Measurements from ENCODE around the gene LAD1.

LAD1 gene

DNA sequence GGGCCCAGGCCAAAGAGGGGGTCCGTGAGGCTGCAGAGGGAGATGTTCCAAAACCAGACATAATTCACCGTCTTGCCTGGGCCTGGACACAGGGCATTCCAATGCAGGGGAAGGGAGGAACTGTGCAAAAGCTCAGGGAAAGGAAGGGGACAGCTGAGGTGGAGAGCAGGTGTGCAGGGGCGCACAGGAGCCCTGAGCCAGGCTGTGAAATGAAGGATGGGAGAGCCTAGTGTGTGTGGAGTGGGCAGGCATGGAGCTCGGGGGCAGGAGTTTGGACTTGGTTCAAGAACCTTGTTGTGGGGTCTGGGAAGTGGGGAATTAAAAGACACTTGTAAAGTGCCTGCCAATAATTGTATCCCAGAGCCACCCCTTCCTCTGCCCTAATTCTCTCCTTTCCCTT is 20.1 kb upstream of the LAD1 start:
- Histone ChIP-seq H3K9me3 (ENCODE audit: control insufficient read depth, low read length) (peaks cover 5% of the 10 kb centered on the region), H3K4me3 (ENCODE audit: extremely low read depth, insufficient read depth, low read length, poor library complexity, severe bottlenecking) (no peak overlapping the region), H3K27ac (ENCODE audit: low read depth, low read length, severe bottlenecking) (no peak overlapping the region), H3K4me1 (ENCODE audit: control insufficient read depth, insufficient read depth, low read length, poor library complexity, severe bottlenecking) (peaks cover 10% of the 10 kb centered on the region), H3K36me3 (ENCODE audit: control insufficient read depth, insufficient read depth, low read length) (no peaks in the 10 kb centered on the region)
- WGBS, 2 experiments (ENCODE audit: insufficient coverage in 2 of 2) = 90 to 97% methylated on average over 3 of the region's 4 CpGs

DNA sequence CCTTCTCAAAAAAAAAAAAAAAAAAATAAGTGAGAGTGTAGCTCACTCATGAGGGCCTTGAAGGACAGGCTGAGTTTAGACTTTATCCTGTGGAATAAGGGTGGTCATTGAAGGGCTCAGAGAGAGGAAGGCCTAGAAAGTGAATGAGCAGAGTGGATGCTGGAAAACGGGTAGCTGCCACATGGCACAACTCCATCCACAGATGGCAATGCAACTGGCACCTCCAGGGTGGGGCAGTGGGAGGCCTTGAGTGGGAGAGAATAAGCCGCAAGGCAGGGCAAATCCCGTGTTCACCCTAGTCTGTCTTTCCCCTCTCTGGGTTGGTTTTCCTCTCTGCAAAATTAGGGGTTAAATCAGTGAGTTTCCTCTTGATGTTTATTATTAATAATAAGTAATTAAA is 19.3 kb upstream of the LAD1 start:
- WGBS, 2 experiments (ENCODE audit: insufficient coverage in 2 of 2) = 88% methylated on average over 1 of the region's 3 CpGs; no CpG with 5 or more reads in 1 of the 2 experiments
- Histone ChIP-seq H3K4me3 (ENCODE audit: extremely low read depth, insufficient read depth, low read length, poor library complexity, severe bottlenecking) (no peak overlapping the region), H3K36me3 (ENCODE audit: control insufficient read depth, insufficient read depth, low read length) (no peaks in the 10 kb centered on the region), H3K4me1 (ENCODE audit: control insufficient read depth, insufficient read depth, low read length, poor library complexity, severe bottlenecking) (peaks cover 10% of the 10 kb centered on the region), H3K9me3 (ENCODE audit: control insufficient read depth, low read length) (peaks cover 5% of the 10 kb centered on the region), H3K27ac (ENCODE audit: low read depth, low read length, severe bottlenecking) (no peak overlapping the region)

- Histone ChIP-seq H3K4me3 (ENCODE audit: extremely low read depth, insufficient read depth, low read length, poor library complexity, severe bottlenecking) (no peak overlapping the region), H3K9me3 (ENCODE audit: control insufficient read depth, low read length) (peaks cover 5% of the 10 kb centered on the region), H3K4me1 (ENCODE audit: control insufficient read depth, insufficient read depth, low read length, poor library complexity, severe bottlenecking) (no peaks in the 10 kb centered on the region), H3K27ac (ENCODE audit: low read depth, low read length, severe bottlenecking) (no peak overlapping the region), H3K36me3 (ENCODE audit: control insufficient read depth, insufficient read depth, low read length) (no peaks in the 10 kb centered on the region)
- 91 to 93% methylated on average over 11 to 14 of the region's 15 CpGs for WGBS, 2 experiments (ENCODE audit: insufficient coverage in 2 of 2)
These were observed 15.1 kb upstream of the LAD1 start for GRCh38 chr1:201414051-201414738.

DNA sequence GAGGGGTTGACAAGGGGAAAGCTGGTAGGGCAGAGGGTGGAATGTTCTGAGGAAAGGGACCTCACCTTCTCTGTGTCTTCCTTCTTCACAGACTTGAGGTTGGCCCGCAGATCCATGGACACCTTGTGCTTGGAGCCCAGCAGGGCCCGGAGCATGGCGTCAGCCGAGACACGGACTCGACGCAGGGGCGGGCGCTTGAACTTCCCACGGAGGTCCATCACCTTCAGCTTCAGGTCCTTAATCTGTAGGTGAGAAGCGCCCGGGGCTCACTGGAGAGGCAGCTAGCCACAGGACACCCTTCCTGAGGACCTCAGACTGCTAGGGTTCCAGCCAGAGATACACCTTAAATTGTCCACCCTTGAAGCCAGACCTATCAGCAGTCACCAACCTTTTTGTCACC is 12.2 kb upstream of the LAD1 start:
- Histone ChIP-seq H3K4me3 (ENCODE audit: extremely low read depth, insufficient read depth, low read length, poor library complexity, severe bottlenecking) (no peak overlapping the region), H3K4me1 (ENCODE audit: control insufficient read depth, insufficient read depth, low read length, poor library complexity, severe bottlenecking) (no peaks in the 10 kb centered on the region), H3K27ac (ENCODE audit: low read depth, low read length, severe bottlenecking) (no peak overlapping the region), H3K9me3 (ENCODE audit: control insufficient read depth, low read length) (peaks cover 5% of the 10 kb centered on the region), H3K36me3 (ENCODE audit: control insufficient read depth, insufficient read depth, low read length) (no peaks in the 10 kb centered on the region)
- 97 to 100% methylated on average over 9 to 12 of the region's 12 CpGs for WGBS, 2 experiments (ENCODE audit: insufficient coverage in 2 of 2)

DNA sequence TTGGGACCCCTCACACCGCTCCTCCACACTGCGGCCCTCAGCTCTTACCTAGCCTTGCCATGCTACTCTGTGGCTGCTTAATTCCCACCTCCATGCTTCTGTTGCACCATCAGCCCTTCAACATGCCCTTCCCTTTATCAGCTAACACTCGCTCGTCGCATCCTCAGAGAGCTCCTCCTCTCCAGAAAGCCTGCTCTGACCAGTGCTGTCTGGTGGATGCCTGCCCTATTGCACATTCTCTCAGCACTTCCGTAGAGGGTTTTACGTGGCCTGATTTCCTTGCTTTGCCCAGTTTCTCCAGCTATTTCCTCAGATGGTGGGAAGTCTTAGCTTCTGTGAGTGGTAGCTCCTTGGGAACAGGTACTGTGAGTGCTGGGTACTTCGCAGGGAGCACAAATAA is 10.3 kb upstream of the LAD1 start:
- Histone ChIP-seq H3K4me3 (ENCODE audit: extremely low read depth, insufficient read depth, low read length, poor library complexity, severe bottlenecking) (no peak overlapping the region), H3K4me1 (ENCODE audit: control insufficient read depth, insufficient read depth, low read length, poor library complexity, severe bottlenecking) (peaks cover 3% of the 10 kb centered on the region), H3K36me3 (ENCODE audit: control insufficient read depth, insufficient read depth, low read length) (no peaks in the 10 kb centered on the region), H3K9me3 (ENCODE audit: control insufficient read depth, low read length) (no peaks in the 10 kb centered on the region), H3K27ac (ENCODE audit: low read depth, low read length, severe bottlenecking) (no peak overlapping the region)
- 77 to 86% methylated on average over 8 of the region's 8 CpGs for WGBS, 2 experiments (ENCODE audit: insufficient coverage in 2 of 2)

DNA sequence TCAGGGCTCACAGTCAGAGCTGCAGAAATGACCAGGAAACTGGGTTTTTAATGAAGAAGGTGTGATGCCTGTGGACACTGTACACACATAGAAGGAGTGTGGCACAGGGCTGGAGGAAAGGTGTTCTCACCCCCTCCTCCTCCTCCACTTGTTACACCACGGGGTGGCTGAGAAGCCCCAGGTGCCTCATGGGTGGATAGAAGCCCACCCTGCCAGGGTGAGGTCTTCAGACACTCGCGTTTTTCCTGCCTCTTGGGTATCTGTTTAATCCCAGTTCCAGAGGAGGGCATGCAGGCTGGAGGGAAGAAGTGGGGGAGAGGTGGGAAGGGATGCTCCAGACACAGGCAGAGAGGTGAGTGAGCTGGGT is 9.7 kb upstream of the LAD1 start:
- H3K4me3 ChIP-seq (ENCODE audit: extremely low read depth, insufficient read depth, low read length, poor library complexity, severe bottlenecking) = no peak overlapping the region
- WGBS, 2 experiments (ENCODE audit: insufficient coverage in 2 of 2) = 64 to 100% methylated on average over 1 to 2 of the region's 3 CpGs
- no peaks in the 10 kb centered on the region for H3K36me3 ChIP-seq (ENCODE audit: control insufficient read depth, insufficient read depth, low read length)
- H3K4me1 ChIP-seq (ENCODE audit: control insufficient read depth, insufficient read depth, low read length, poor library complexity, severe bottlenecking) = peaks cover 3% of the 10 kb centered on the region
- H3K9me3 ChIP-seq (ENCODE audit: control insufficient read depth, low read length) = no peaks in the 10 kb centered on the region
- no peak overlapping the region for H3K27ac ChIP-seq (ENCODE audit: low read depth, low read length, severe bottlenecking)

DNA sequence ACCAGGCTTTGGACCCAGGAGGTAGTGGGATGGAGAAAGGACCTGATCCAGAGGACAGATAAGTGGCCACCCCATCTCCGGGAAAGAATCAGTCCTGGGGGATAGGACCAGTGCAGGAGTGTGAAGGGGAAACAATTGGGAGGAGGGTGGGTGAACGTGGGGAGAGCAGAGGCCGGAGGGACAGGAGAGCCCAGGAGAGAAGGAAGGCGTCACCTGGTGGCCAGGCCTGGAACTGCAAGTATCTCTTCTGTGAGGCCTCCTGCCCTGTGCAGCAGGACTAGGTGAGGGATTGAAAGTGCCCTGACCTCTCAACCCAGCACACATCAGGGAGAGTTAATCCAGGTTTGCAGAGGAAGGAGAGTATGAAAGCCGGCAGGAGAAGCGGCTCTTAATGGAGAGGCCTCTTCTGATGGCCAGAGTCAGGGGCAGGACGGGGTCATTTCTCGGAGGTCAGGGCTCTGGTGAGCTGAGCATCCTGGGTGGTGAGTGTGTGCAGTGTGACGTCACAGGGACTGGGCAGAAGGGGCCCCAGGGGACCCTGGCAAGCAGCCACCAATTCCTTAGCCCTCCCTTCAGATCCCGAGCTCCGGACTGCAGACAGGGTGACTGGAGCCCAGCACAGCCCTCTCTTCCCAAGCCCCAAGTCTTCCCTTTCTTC is 9.2 kb upstream of the LAD1 start:
- no peak overlapping the region for H3K4me3 ChIP-seq (ENCODE audit: extremely low read depth, insufficient read depth, low read length, poor library complexity, severe bottlenecking)
- no peak overlapping the region for H3K27ac ChIP-seq (ENCODE audit: low read depth, low read length, severe bottlenecking)
- peaks cover 3% of the 10 kb centered on the region for H3K4me1 ChIP-seq (ENCODE audit: control insufficient read depth, insufficient read depth, low read length, poor library complexity, severe bottlenecking)
- H3K9me3 ChIP-seq (ENCODE audit: control insufficient read depth, low read length) = no peaks in the 10 kb centered on the region
- no peaks in the 10 kb centered on the region for H3K36me3 ChIP-seq (ENCODE audit: control insufficient read depth, insufficient read depth, low read length)
- 44 to 58% methylated on average over 5 to 8 of the region's 11 CpGs for WGBS, 2 experiments (ENCODE audit: insufficient coverage in 2 of 2)

GRCh38 chr1:201406831-201407406 is 7.8 kb upstream of the LAD1 start:
- Histone ChIP-seq H3K9me3 (ENCODE audit: control insufficient read depth, low read length) (no peaks in the 10 kb centered on the region), H3K27ac (ENCODE audit: low read depth, low read length, severe bottlenecking) (no peak overlapping the region), H3K4me1 (ENCODE audit: control insufficient read depth, insufficient read depth, low read length, poor library complexity, severe bottlenecking) (peaks cover 3% of the 10 kb centered on the region), H3K36me3 (ENCODE audit: control insufficient read depth, insufficient read depth, low read length) (no peaks in the 10 kb centered on the region), H3K4me3 (ENCODE audit: extremely low read depth, insufficient read depth, low read length, poor library complexity, severe bottlenecking) (no peak overlapping the region)
- 85 to 96% methylated on average over 5 to 8 of the region's 8 CpGs for WGBS, 2 experiments (ENCODE audit: insufficient coverage in 2 of 2)

GRCh38 chr1:201405484-201405831 is 6.3 kb upstream of the LAD1 start:
- WGBS, 2 experiments (ENCODE audit: insufficient coverage in 2 of 2) = 79 to 82% methylated on average over 6 to 10 of the region's 10 CpGs
- Histone ChIP-seq H3K4me3 (ENCODE audit: extremely low read depth, insufficient read depth, low read length, poor library complexity, severe bottlenecking) (no peak overlapping the region), H3K36me3 (ENCODE audit: control insufficient read depth, insufficient read depth, low read length) (no peaks in the 10 kb centered on the region), H3K9me3 (ENCODE audit: control insufficient read depth, low read length) (no peaks in the 10 kb centered on the region), H3K4me1 (ENCODE audit: control insufficient read depth, insufficient read depth, low read length, poor library complexity, severe bottlenecking) (peaks cover 3% of the 10 kb centered on the region), H3K27ac (ENCODE audit: low read depth, low read length, severe bottlenecking) (no peak overlapping the region)

- H3K27ac ChIP-seq (ENCODE audit: low read depth, low read length, severe bottlenecking) = no peak overlapping the region
- peaks cover 3% of the 10 kb centered on the region for H3K4me1 ChIP-seq (ENCODE audit: control insufficient read depth, insufficient read depth, low read length, poor library complexity, severe bottlenecking)
- no peaks in the 10 kb centered on the region for H3K36me3 ChIP-seq (ENCODE audit: control insufficient read depth, insufficient read depth, low read length)
- no peak overlapping the region for H3K4me3 ChIP-seq (ENCODE audit: extremely low read depth, insufficient read depth, low read length, poor library complexity, severe bottlenecking)
- no peaks in the 10 kb centered on the region for H3K9me3 ChIP-seq (ENCODE audit: control insufficient read depth, low read length)
- 89 to 97% methylated on average over 10 to 11 of the region's 11 CpGs for WGBS, 2 experiments (ENCODE audit: insufficient coverage in 2 of 2)
These were observed 5.8 kb upstream of the LAD1 start for GRCh38 chr1:201404722-201405483.

All from mesodermal cell (in vitro differentiated cells).